ENCODE results near the gene ATP2A3.

The ATP2A3 gene

GRCh38 chr17:3925684-3926485 lies 38.4 kb downstream of the ATP2A3 start:
- DNase-seq, result no peak

GRCh38 chr17:3924512-3925350 lies 39.5 kb downstream of the ATP2A3 start:
- DNase-seq, result no peak

- no peak for DNase-seq
These were observed 40.6 kb downstream of the ATP2A3 start for GRCh38 chr17:3923466-3924190.

- no peak for DNase-seq
These were observed 41.5 kb downstream of the ATP2A3 start for GRCh38 chr17:3922765-3923164.

GRCh38 chr17:3921502-3922319 lies 42.5 kb downstream of the ATP2A3 start:
- no peak for DNase-seq

GRCh38 chr17:3921006-3921405 lies 43.2 kb downstream of the ATP2A3 start:
- DNase-seq, result no peak

- no peak for DNase-seq
These were observed 45.1 kb downstream of the ATP2A3 start for GRCh38 chr17:3919123-3919624.

- no peak for DNase-seq
These were observed 45.7 kb downstream of the ATP2A3 start for GRCh38 chr17:3918372-3919122.

- DNase-seq, result peak; percentile 52
These were observed 46.8 kb downstream of the ATP2A3 start for GRCh38 chr17:3917391-3917931.

- DNase-seq, result no peak
These were observed 47.4 kb downstream of the ATP2A3 start for GRCh38 chr17:3916825-3917224.

- no peak for DNase-seq
These were observed 48.1 kb downstream of the ATP2A3 start, which contains the start of gene P2RX1 for GRCh38 chr17:3915995-3916696. Gene P2RX1, minus strand, starts transcription at chr17:3916465. Its CDS starts 240 bp downstream, at chr17:3916225.

- DNase-seq, result no peak
These were observed 48.6 kb downstream of the ATP2A3 start for GRCh38 chr17:3915581-3915994.

- DNase-seq, result no peak
These were observed 49.9 kb downstream of the ATP2A3 start for GRCh38 chr17:3914312-3914670.

- no peak for DNase-seq
These were observed 50.5 kb downstream of the ATP2A3 start for GRCh38 chr17:3913531-3914311.

- DNase-seq, result no peak
These were observed 51.4 kb downstream of the ATP2A3 start for GRCh38 chr17:3912827-3913226.

- DNase-seq, result no peak
These were observed 52.8 kb downstream of the ATP2A3 start for GRCh38 chr17:3911271-3912053.

GRCh38 chr17:3910420-3911270 lies 53.6 kb downstream of the ATP2A3 start:
- DNase-seq, result no peak

- DNase-seq, result no peak
These were observed 55.0 kb downstream of the ATP2A3 start for GRCh38 chr17:3909257-3909656.

Data from DMS79 (cell line).